Measurements from ENCODE around the gene CCDC14. TPM values are rescaled to one million over a fixed set of nuclear protein-coding genes. Genes with fewer than 3 reads are reported as not detected.
"Not testable (repeated sequence)": the region's sequence is repeated elsewhere in the genome, so short reads cannot be mapped to it uniquely, and the experiment has no call there.

Gene CCDC14
- total and polyA plus RNA-seq, 4 donors = 3.7 to 32.5 (median 14.7) TPM

- no peak for DNase-seq (ENCODE audit: low spot score)
- Histone ChIP-seq H3K36me3 (ENCODE audit: control insufficient read depth in 4 of 4, insufficient read depth in 3 of 4, low read depth in 1 of 4, low read length in 3 of 4) (no peaks in the 10 kb centered on the region), H3K4me3 (ENCODE audit: low read depth in 1 of 3, low read length in 3 of 3) (no peak overlapping the region), H3K27me3 (ENCODE audit: control insufficient read depth in 4 of 4, insufficient read depth in 4 of 4, low read length in 3 of 4) (no peaks in the 10 kb centered on the region), H3K9me3 (ENCODE audit: control insufficient read depth in 4 of 4, low read length in 3 of 4) (no peaks in the 10 kb centered on the region), H3K9ac (ENCODE audit: low read depth in 1 of 2, low read length in 2 of 2) (no peak overlapping the region), H3K4me1 (ENCODE audit: control insufficient read depth in 4 of 4, insufficient read depth in 4 of 4, low read length in 3 of 4) (no peaks in the 10 kb centered on the region), H3K27ac (ENCODE audit: low read depth in 1 of 2, low read length in 2 of 2) (no peak overlapping the region)
- TF ChIP-seq, protein P1, sequence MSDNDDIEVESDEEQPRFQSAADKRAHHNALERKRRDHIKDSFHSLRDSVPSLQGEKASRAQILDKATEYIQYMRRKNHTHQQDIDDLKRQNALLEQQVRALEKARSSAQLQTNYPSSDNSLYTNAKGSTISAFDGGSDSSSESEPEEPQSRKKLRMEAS (IDR thresholded peaks at IDR 0.05) = no peak
- TF ChIP-seq GABPA (IDR thresholded peaks at IDR 0.05 in 1 of 2, conservative IDR thresholded peaks at IDR 0.05 in 1 of 2) = no peak
- TF ChIP-seq FOXA2 (IDR thresholded peaks at IDR 0.05) = no peak
- TF ChIP-seq RXRA (IDR thresholded peaks at IDR 0.05) = no peak
- TF ChIP-seq, protein P2, sequence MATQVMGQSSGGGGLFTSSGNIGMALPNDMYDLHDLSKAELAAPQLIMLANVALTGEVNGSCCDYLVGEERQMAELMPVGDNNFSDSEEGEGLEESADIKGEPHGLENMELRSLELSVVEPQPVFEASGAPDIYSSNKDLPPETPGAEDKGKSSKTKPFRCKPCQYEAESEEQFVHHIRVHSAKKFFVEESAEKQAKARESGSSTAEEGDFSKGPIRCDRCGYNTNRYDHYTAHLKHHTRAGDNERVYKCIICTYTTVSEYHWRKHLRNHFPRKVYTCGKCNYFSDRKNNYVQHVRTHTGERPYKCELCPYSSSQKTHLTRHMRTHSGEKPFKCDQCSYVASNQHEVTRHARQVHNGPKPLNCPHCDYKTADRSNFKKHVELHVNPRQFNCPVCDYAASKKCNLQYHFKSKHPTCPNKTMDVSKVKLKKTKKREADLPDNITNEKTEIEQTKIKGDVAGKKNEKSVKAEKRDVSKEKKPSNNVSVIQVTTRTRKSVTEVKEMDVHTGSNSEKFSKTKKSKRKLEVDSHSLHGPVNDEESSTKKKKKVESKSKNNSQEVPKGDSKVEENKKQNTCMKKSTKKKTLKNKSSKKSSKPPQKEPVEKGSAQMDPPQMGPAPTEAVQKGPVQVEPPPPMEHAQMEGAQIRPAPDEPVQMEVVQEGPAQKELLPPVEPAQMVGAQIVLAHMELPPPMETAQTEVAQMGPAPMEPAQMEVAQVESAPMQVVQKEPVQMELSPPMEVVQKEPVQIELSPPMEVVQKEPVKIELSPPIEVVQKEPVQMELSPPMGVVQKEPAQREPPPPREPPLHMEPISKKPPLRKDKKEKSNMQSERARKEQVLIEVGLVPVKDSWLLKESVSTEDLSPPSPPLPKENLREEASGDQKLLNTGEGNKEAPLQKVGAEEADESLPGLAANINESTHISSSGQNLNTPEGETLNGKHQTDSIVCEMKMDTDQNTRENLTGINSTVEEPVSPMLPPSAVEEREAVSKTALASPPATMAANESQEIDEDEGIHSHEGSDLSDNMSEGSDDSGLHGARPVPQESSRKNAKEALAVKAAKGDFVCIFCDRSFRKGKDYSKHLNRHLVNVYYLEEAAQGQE (IDR thresholded peaks at IDR 0.05) = no peak
- TF ChIP-seq, protein P3, sequence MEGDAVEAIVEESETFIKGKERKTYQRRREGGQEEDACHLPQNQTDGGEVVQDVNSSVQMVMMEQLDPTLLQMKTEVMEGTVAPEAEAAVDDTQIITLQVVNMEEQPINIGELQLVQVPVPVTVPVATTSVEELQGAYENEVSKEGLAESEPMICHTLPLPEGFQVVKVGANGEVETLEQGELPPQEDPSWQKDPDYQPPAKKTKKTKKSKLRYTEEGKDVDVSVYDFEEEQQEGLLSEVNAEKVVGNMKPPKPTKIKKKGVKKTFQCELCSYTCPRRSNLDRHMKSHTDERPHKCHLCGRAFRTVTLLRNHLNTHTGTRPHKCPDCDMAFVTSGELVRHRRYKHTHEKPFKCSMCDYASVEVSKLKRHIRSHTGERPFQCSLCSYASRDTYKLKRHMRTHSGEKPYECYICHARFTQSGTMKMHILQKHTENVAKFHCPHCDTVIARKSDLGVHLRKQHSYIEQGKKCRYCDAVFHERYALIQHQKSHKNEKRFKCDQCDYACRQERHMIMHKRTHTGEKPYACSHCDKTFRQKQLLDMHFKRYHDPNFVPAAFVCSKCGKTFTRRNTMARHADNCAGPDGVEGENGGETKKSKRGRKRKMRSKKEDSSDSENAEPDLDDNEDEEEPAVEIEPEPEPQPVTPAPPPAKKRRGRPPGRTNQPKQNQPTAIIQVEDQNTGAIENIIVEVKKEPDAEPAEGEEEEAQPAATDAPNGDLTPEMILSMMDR (IDR thresholded peaks at IDR 0.05; ENCODE audit: low read depth, low read length, missing input control) = no peak
- no peak for TF ChIP-seq JUND (IDR thresholded peaks at IDR 0.05)
- TF ChIP-seq FOXA1 (IDR thresholded peaks at IDR 0.05) = no peak
- WGBS = 54% methylated on average over 4 of the region's 4 CpGs
Observed at GRCh38 chr3:124007186-124007585, 46.2 kb upstream of the CCDC14 start.

GRCh38 chr3:124002405-124003079 is 41.5 kb upstream of the CCDC14 start:
- not testable (repeated sequence) for H3K36me3 ChIP-seq (ENCODE audit: control insufficient read depth in 4 of 4, insufficient read depth in 3 of 4, low read depth in 1 of 4, low read length in 3 of 4); H3K4me3 ChIP-seq (ENCODE audit: low read depth in 1 of 3, low read length in 3 of 3); H3K4me1 ChIP-seq (ENCODE audit: control insufficient read depth in 4 of 4, insufficient read depth in 4 of 4, low read length in 3 of 4); H3K27ac ChIP-seq (ENCODE audit: low read depth in 1 of 2, low read length in 2 of 2); H3K27me3 ChIP-seq (ENCODE audit: control insufficient read depth in 4 of 4, insufficient read depth in 4 of 4, low read length in 3 of 4); H3K9me3 ChIP-seq (ENCODE audit: control insufficient read depth in 4 of 4, low read length in 3 of 4); H3K9ac ChIP-seq (ENCODE audit: low read depth in 1 of 2, low read length in 2 of 2); DNase-seq (ENCODE audit: low spot score)
- WGBS = 73% methylated on average over 2 of the region's 2 CpGs

- not testable (repeated sequence) for H3K9ac ChIP-seq (ENCODE audit: low read depth in 1 of 2, low read length in 2 of 2); H3K4me3 ChIP-seq (ENCODE audit: low read depth in 1 of 3, low read length in 3 of 3); H3K27me3 ChIP-seq (ENCODE audit: control insufficient read depth in 4 of 4, insufficient read depth in 4 of 4, low read length in 3 of 4); H3K27ac ChIP-seq (ENCODE audit: low read depth in 1 of 2, low read length in 2 of 2); H3K9me3 ChIP-seq (ENCODE audit: control insufficient read depth in 4 of 4, low read length in 3 of 4); H3K36me3 ChIP-seq (ENCODE audit: control insufficient read depth in 4 of 4, insufficient read depth in 3 of 4, low read depth in 1 of 4, low read length in 3 of 4); DNase-seq (ENCODE audit: low spot score); H3K4me1 ChIP-seq (ENCODE audit: control insufficient read depth in 4 of 4, insufficient read depth in 4 of 4, low read length in 3 of 4)
- 71% methylated on average over 6 of the region's 6 CpGs for WGBS
Observed at GRCh38 chr3:124001366-124001765, 40.3 kb upstream of the CCDC14 start.
